Vagina (tissue), 2 donors: Measurements from ENCODE around the gene DTX1. TPM values are rescaled to one million over a fixed set of nuclear protein-coding genes. Genes with fewer than 3 reads are reported as not detected.

Experiments used
- DNase-seq, 2 donors: peaks; one replicate each; pipeline ENCODE4 v3.0.0-alpha.2; 2017; ENCODE audit errors: extremely low spot score in 2 of 2
- H3K27ac ChIP-seq: fragments of 200-600 bp; sonication (generic); one replicate; pipeline ENCODE4 v1.5.1; 2019
- H3K27me3 ChIP-seq: fragments of 200-600 bp; sonication (generic); one replicate; pipeline ENCODE4 v1.5.1; 2019
- H3K36me3 ChIP-seq, 2 donors: fragments of 200-600 bp; sonication (generic); one replicate each; pipeline ENCODE4 v1.5.1; 2017 to 2019
- H3K4me1 ChIP-seq: fragments of 200-600 bp; sonication (generic); one replicate; pipeline ENCODE4 v1.5.1; 2019
- H3K4me3 ChIP-seq, 2 donors: fragments of 200-600 bp; sonication (generic); 1 replicate in 1 of 2; 2 replicates in 1 of 2; pipeline ENCODE4 v1.5.1; 2016 to 2019
- H3K9me3 ChIP-seq: fragments of 200-600 bp; sonication (generic); one replicate; pipeline ENCODE4 v1.5.1; 2019
- POLR2A ChIP-seq, 2 donors: fragments of 450-650 bp; IDR thresholded peaks; one replicate each; pipeline ENCODE4 v1.6.1; 2017; ENCODE audit warnings: antibody characterized with exemption in 2 of 2, mild to moderate bottlenecking in 2 of 2, moderate library complexity in 2 of 2
- POLR2AphosphoS5 ChIP-seq, 2 donors: sonication (generic); formaldehyde crosslinking; IDR thresholded peaks; one replicate each; pipeline ENCODE4 v1.9.0; 2017; ENCODE audit warnings: antibody characterized with exemption in 2 of 2, mild to moderate bottlenecking in 2 of 2, low read depth in 1 of 2; ENCODE audit not compliant: insufficient read depth in 1 of 2
- intact Hi-C: fragments of 100-400 bp; cut with DNase I; formaldehyde crosslinking; loops from one replicate; pipeline ENCODE4 v1.15.1; 2023
- total RNA-seq: library from RNA; depleted of rRNA; stranded (reverse); fragments of >200 nt; gene quantifications from one replicate; pipeline ENCODE4 v1.2.3, GENCODE V29; 2016
- TF ChIP-seq, protein P1 (sequence below), 3 experiments: fragments of 450-650 bp in 2 of 3; fragments of 200-600 bp in 1 of 3; sonication (generic) in 1 of 3; IDR thresholded peaks; one replicate each; pipeline ENCODE4 v1.5.1; 2017 to 2019; ENCODE audit warnings: antibody characterized with exemption in 3 of 3, mild to moderate bottlenecking in 2 of 3, moderate library complexity in 2 of 3

DTX1 gene
- total RNA-seq, 1 donor from 2014 or later = 8.3 TPM

GRCh38 chr12:113098441-113099028 is 42.0 kb downstream of the DTX1 start:
- DNase-seq = no peak
- no peaks in the 10 kb centered on the region for H3K27me3 ChIP-seq
- peaks cover 10% of the 10 kb centered on the region for H3K4me1 ChIP-seq
- no peaks in the 10 kb centered on the region for H3K36me3 ChIP-seq
- intact Hi-C loops = no loop called here
- no peak overlapping the region for H3K4me3 ChIP-seq
- TF ChIP-seq POLR2AphosphoS5 (IDR thresholded peaks at IDR 0.05; ENCODE audit: insufficient read depth in 1 of 2, low read depth in 1 of 2) (peak; percentile 18 to 44), POLR2A (IDR thresholded peaks at IDR 0.05) (no peak)
- TF ChIP-seq, protein P1, sequence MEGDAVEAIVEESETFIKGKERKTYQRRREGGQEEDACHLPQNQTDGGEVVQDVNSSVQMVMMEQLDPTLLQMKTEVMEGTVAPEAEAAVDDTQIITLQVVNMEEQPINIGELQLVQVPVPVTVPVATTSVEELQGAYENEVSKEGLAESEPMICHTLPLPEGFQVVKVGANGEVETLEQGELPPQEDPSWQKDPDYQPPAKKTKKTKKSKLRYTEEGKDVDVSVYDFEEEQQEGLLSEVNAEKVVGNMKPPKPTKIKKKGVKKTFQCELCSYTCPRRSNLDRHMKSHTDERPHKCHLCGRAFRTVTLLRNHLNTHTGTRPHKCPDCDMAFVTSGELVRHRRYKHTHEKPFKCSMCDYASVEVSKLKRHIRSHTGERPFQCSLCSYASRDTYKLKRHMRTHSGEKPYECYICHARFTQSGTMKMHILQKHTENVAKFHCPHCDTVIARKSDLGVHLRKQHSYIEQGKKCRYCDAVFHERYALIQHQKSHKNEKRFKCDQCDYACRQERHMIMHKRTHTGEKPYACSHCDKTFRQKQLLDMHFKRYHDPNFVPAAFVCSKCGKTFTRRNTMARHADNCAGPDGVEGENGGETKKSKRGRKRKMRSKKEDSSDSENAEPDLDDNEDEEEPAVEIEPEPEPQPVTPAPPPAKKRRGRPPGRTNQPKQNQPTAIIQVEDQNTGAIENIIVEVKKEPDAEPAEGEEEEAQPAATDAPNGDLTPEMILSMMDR (IDR thresholded peaks at IDR 0.05) = peak; percentile 29 to 68 (median 46)
- H3K9me3 ChIP-seq = no peaks in the 10 kb centered on the region
- no peak overlapping the region for H3K27ac ChIP-seq

DNA sequence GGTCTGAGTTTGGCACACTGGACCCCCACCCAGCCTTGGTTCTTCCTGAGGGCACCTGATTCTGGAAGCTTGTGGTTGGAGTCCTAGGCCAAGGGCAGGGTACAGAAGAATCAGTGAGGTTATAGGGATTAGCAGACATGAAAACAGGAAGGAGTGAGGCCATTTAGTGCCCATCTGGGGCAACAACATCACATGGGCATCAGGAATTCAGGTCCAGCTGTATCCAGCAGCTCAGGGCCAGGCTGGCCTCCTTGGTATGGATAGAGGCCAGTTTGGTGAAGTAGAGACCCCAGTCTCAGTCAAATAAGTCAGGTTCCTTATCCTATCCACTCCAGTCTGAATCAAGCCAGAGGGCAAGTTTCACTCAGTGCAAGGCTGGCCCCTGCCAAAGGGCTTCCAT is 42.8 kb downstream of the DTX1 start:
- DNase-seq = no peak
- no peaks in the 10 kb centered on the region for H3K27me3 ChIP-seq
- no peak overlapping the region for H3K4me3 ChIP-seq
- H3K27ac ChIP-seq = no peak overlapping the region
- intact Hi-C loops = no loop called here
- H3K9me3 ChIP-seq = no peaks in the 10 kb centered on the region
- H3K4me1 ChIP-seq = peaks cover 15% of the 10 kb centered on the region
- TF ChIP-seq POLR2A (IDR thresholded peaks at IDR 0.05) (no peak), POLR2AphosphoS5 (IDR thresholded peaks at IDR 0.05; ENCODE audit: insufficient read depth in 1 of 2, low read depth in 1 of 2) (no peak)
- TF ChIP-seq, protein P1 (IDR thresholded peaks at IDR 0.05) = no peak
- H3K36me3 ChIP-seq = no peaks in the 10 kb centered on the region

GRCh38 chr12:113099764-113100163 is 43.2 kb downstream of the DTX1 start:
- peaks cover 15% of the 10 kb centered on the region for H3K4me1 ChIP-seq
- intact Hi-C loops = no loop called here
- no peaks in the 10 kb centered on the region for H3K27me3 ChIP-seq
- no peak for DNase-seq
- no peaks in the 10 kb centered on the region for H3K9me3 ChIP-seq
- no peak overlapping the region for H3K27ac ChIP-seq
- TF ChIP-seq POLR2AphosphoS5 (IDR thresholded peaks at IDR 0.05; ENCODE audit: insufficient read depth in 1 of 2, low read depth in 1 of 2) (no peak), POLR2A (IDR thresholded peaks at IDR 0.05) (no peak)
- TF ChIP-seq, protein P1 (IDR thresholded peaks at IDR 0.05) = no peak
- no peak overlapping the region for H3K4me3 ChIP-seq
- H3K36me3 ChIP-seq = no peaks in the 10 kb centered on the region

DNA sequence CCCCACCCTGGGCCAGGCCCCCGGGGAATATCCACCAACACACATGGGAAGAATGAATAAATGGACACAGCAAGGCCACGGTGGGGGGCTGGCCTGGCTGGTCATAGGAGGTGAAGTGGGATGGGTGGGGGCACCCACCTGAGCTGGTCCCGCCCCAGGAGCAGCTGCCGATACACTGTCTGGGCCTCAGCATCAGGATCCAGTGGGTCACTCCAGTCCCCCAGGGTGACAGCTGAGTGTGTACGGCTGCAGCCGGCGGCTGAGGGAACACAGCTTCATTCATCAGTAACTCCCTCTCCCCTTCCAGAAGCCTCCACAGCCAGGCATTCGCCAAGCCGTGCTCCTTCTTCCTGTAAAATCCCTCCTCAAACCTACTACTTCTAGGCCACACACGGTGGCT is 45.2 kb downstream of the DTX1 start:
- TF ChIP-seq POLR2AphosphoS5 (IDR thresholded peaks at IDR 0.05; ENCODE audit: insufficient read depth in 1 of 2, low read depth in 1 of 2) (no peak), POLR2A (IDR thresholded peaks at IDR 0.05) (no peak)
- TF ChIP-seq, protein P1 (IDR thresholded peaks at IDR 0.05) = no peak
- Histone ChIP-seq H3K27ac (no peak overlapping the region), H3K4me3 (no peak overlapping the region), H3K27me3 (no peaks in the 10 kb centered on the region), H3K36me3 (no peaks in the 10 kb centered on the region), H3K4me1 (peaks cover 15% of the 10 kb centered on the region), H3K9me3 (no peaks in the 10 kb centered on the region)
- no peak for DNase-seq
- intact Hi-C loops = no loop called here

GRCh38 chr12:113102811-113103210 is 46.3 kb downstream of the DTX1 start:
- Histone ChIP-seq H3K4me1 (peaks cover 15% of the 10 kb centered on the region), H3K9me3 (no peaks in the 10 kb centered on the region), H3K27me3 (no peaks in the 10 kb centered on the region), H3K4me3 (no peak overlapping the region), H3K27ac (no peak overlapping the region), H3K36me3 (no peaks in the 10 kb centered on the region)
- TF ChIP-seq POLR2A (IDR thresholded peaks at IDR 0.05) (no peak), POLR2AphosphoS5 (IDR thresholded peaks at IDR 0.05; ENCODE audit: insufficient read depth in 1 of 2, low read depth in 1 of 2) (no peak)
- TF ChIP-seq, protein P1 (IDR thresholded peaks at IDR 0.05) = no peak
- DNase-seq = no peak
- intact Hi-C loops = no loop called here
